GM18502 (cell line): Measurements from ENCODE around the gene DPH3.

Source experiments
- ATAC-seq: cut with Tn5 transposase; IDR thresholded peaks from one replicate; pipeline ENCODE4 v1.9.1; 2021; ENCODE audit warnings: mild to moderate bottlenecking; ENCODE audit not compliant: unreplicated experiment, poor library complexity

Gene DPH3

DNA sequence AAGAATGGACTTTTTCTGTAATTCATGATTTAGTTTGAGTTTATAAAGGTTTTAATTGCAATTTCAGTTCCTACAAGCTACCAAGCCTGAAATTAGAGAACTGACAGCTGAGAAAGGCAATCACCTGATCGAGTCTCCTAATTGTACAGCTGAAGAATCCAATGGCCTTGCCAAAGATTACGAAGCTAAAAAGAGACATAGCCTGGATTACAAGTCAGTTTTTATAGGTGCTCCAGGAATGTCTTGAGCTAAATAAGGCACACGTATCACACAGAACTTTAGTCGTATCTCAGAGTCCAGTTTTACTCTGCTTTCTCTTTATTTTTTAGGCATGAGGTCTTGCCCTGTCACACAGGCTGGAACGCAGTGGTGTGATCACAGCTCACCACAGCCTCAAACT is 6.6 kb downstream of the DPH3 start:
- no peak for ATAC-seq

GRCh38 chr3:16257309-16257708 is 7.4 kb downstream of the DPH3 start:
- no peak for ATAC-seq

DNA sequence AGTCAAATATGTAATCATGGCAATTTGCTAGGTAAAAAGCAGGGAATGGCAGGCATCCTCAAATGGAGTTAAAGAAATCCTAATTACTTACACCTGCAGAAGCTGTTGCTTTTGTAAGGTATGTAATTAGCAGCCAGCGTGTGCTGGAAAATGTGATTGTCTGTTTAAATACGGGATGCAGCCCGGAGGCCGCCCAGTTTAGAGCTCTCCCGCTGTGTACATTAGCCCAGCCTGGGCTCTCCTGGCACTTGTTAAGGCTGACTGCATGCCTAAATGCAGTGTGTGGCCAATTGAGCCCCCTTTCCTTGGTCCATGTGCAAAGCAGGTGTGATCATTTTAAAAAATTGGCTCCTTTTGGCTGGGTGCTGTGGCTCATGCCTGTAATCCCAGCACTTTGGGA is 9.0 kb downstream of the DPH3 start:
- ATAC-seq = no peak

- ATAC-seq = no peak
Measured at GRCh38 chr3:16255326-16255725, 9.4 kb downstream of the DPH3 start.

DNA sequence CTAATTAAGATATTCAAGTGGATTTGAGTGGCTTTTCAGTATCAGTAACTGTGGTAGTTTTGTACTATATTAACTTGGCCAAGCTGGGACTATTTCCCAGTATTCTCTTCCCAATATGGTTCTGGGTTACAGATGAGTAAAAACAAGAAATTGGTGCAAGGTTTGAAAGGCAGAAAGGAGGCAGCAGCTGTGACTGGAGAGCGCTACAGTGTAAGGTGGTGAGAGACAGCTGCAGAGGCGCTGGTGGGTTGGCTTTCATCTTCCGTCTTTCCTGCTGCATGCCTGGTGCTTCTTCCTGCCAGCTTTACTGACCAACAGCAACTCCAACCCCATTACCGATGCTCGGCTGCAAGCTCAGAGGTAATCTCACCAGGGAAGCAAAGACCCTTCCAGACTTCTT is 9.8 kb downstream of the DPH3 start:
- no peak for ATAC-seq

DNA sequence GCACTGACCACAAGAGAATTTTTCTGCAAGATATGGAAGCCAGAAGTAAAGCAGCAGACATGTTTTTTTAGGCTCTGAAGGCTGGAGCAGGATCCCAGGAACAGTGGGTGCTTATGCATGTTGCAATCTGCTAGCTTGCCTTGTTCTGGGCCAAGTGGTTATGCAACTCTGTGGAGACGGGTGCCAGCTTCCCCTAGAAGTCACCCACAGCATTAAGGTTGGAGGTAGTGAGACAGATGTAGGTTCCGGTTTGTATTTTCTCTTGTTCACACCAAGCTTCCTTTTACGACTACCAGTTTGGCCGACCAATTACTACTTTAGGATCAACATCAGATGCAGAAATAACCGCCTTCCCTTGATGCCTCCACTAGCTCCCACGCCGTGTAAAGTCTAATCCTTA is 11.1 kb downstream of the DPH3 start:
- ATAC-seq = no peak

- ATAC-seq = no peak
Measured at GRCh38 chr3:16252988-16253387, 11.8 kb downstream of the DPH3 start.

DNA sequence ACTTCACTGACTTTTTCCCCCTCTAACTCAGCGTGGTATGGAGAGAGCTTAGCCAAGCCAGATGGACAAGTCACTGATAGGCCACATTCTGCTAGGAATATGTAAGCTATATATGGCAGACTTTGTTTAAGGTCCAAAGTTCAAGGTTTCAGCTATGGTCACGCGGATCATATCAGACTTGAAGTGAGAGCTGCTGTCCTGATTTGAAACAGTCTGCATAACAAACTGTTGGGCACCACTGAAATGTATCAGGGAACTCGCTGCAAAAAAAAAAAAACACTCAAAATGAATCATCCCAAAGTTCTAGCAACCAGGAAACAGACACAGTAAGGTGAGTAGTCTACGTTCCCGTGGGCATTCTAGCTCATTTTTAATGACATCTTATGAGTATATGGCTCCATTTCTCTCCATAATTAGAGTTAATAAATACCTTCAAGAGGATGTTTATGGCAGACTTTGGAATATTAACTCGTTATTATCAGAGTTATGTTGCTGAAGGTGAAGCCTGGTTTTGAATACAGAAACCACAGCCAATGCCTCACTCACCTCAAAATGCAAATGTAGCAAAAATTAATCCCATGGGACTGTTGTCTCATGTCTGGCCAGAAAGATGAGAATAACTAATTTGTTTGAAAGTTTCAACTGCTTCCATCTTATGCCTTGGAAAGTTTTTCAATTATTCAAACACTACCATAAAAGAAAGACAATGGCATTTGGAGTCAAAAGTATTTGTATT is 12.3 kb downstream of the DPH3 start:
- ATAC-seq = peak; percentile 50

DNA sequence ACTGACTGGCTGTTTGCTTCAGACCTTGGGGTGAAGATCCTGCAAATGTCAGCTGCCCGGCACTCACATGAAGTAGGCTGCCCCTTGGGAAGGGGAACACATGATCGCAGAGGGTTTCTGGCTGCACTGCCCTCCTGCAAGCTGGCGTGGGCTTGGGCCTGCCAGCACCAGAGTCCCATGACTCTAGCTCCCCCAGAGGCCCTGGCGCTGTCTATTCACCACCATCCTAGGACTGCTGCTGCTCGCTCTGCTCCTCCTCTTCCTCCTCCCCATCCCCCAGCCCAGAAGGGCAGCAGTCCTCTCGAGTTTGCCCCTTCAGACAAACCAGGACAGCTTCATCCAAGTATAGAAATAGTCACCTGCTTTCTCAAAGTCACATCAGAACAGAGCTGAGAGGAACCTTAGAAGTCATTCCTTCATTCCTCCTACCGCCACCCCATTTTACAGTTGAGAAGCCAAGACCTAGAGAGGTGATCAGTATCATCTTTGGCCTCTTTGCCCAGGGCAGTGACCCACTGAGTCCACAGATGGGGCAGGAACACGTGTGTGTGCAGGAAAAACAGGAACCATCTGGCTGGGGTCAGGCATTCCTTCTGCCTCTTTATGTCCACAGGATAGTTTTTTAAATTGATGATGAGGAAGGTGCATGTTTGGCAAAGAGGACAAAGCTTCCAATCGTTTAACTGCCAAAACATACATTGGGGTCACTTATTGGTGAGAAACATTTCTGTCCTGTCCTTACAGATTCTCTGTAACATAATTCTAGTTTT is 13.2 kb downstream of the DPH3 start:
- ATAC-seq = no peak

DNA sequence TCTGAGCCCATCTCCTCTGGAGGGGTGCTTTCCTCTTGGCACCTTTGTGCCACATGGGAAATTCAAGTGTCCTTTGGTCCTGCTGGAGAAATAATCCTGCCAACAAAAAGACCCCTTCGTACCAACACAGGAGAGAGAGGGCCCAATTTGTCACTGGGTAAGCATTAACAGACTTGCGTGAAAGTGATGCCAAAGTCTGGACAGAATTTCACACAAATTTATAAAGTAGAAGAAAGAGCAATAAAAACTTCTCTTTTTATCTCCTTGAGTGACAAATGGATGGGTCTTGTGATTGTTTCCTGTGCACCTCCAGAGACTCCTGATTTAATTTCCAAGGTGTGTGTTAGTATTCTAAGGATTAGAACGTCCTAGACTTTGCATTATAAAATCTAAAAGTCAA is 14.9 kb downstream of the DPH3 start:
- no peak for ATAC-seq

DNA sequence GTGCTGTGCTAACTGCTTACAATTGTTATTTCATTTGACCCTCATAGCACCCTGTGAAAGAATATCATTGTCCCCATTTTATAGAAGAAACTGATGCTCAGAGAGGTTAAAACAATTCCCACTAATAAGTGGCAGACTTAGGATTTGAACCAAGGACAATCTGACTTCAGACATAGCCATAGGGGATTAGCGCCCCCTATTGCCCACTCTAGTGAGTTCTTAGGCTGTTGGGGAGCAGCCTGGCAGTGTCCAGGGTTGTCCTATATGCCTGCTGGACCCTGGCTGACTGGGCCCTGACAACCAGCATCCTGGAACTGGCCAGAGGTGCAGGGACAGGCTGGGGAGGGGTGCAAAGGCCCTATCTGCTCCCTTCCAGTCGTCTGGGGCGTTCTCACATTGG is 15.4 kb downstream of the DPH3 start:
- no peak for ATAC-seq

GRCh38 chr3:16248556-16248955 is 16.2 kb downstream of the DPH3 start:
- no peak for ATAC-seq

DNA sequence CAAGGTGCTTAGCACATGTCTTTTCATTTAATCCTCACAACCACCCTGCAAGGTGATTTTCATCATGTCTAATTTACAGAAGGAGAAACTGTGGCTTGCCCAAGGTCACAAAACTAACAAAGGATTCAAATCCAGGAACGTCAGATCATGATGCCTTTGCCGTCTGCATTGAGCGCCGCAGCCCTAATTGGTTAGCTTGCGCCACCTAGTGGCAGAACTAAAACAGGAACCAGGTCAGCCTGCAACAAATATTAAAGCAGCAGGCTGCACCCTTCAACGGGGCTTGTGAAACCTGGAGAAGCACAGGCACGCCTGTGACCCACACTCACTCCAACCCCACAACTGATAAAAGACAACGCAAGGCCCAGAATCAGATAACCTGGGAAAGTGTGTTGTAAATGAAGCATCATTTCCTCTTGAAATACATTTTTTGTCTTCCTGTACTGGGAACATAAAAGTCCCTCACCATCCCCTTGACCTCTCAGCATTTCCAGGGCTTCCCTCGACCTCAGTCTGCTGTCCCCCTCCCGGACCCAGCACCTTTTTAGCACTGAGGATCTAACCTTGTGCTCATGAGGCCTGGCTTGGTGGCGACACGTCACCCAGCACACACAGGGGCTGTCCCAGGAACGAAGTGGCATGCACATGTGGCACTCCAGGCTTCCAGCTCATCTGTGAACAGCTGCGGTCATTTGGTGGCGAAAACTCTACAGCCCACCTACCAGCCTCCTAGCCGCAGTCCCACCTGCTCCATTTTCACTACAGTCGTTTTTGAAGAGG is 17.3 kb downstream of the DPH3 start:
- peak; percentile 86 for ATAC-seq

- no peak for ATAC-seq
Measured at GRCh38 chr3:16245609-16246008, 19.1 kb downstream of the DPH3 start.

DNA sequence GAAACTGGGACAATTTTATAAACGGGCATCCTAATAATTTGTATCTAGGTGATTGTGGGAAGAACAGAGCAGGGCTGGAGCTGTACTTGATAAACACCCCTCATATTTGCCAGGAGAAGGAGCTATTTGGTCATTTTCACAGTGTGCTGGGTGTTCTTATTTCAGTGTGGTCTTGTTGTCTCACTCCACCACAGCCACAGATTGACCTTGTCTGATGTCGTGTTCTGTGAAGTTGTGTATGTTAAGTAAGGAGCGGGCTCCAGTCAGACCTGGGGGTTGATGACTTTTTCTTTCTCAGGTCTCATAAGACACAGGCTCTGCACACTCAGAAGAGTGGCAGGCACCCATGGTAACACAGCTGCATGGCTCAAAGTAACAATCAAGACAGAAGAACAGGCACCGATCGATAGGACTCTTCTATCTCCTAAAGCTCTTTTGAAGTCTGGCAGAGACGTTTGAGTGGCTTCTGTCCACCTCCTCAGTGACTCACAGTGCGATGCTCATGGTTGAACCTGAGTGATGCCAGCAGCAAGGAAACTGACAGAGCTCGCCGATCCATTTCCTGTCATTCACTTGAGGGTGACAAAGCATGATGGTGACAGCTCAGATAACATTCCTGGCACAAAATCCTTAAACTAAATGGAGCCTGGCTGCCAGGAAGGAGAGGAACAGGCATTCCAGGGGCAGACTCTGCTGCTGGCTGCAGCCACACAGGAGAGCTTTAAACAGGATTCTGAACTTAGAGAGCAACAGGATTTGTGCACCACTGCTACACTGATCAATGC is 20.8 kb downstream of the DPH3 start:
- ATAC-seq = no peak

GRCh38 chr3:16242177-16242576 is 22.6 kb downstream of the DPH3 start:
- no peak for ATAC-seq

- ATAC-seq = no peak
Measured at GRCh38 chr3:16241225-16241624, 23.5 kb downstream of the DPH3 start.

DNA sequence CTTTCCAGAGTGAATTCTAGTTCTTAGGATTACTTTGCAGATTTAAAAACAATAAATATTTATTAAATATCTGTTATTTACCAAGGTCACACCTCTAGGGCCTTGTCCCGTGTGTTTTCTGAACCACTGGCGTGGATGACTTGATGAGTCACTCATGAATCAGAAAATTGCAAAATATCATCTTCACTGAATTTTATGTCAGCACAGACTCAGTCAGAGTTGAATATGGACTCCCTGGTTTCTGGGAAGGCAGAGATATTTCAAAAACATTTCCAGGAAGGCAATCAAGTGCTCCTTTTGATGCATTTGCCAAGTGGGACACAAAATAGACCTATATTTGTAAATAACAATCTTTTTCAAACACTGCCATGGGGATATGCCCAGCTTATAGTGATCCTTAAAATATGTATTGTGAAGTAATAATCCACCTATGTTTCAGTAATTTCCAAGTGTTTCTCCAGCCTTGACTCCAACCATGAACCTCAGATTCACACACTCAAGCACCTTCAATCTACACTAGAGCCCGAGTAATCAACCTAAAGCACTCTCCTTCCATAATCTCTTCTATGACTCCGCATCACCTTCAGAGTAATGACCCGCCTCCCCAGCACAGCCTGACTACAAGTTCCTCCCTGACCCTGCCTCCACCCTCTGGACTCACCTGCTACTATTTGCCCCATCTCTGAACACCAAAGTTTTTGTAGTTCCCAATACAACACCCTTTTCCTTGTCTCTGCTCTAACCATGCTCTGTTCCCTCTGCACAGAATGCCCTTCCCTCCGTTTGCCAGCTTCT is 24.3 kb downstream of the DPH3 start:
- no peak for ATAC-seq

GRCh38 chr3:16239780-16240179 is 25.0 kb downstream of the DPH3 start:
- no peak for ATAC-seq
